ENCODE data around the gene FAAP20. TPM values are rescaled to one million over a fixed set of nuclear protein-coding genes. Genes with fewer than 3 reads are reported as not detected.

FAAP20 gene
- total and polyA plus RNA-seq, 9 of the 15 experiments (the other 6 are each of a cell fraction or from before 2014, with no cell fraction given), result 0.58 to 143 (median 9.9) TPM

GRCh38 chr1:2180297-2181245 is 14.0 kb downstream of the FAAP20 start (continued):
- TF ChIP-seq, protein P1, sequence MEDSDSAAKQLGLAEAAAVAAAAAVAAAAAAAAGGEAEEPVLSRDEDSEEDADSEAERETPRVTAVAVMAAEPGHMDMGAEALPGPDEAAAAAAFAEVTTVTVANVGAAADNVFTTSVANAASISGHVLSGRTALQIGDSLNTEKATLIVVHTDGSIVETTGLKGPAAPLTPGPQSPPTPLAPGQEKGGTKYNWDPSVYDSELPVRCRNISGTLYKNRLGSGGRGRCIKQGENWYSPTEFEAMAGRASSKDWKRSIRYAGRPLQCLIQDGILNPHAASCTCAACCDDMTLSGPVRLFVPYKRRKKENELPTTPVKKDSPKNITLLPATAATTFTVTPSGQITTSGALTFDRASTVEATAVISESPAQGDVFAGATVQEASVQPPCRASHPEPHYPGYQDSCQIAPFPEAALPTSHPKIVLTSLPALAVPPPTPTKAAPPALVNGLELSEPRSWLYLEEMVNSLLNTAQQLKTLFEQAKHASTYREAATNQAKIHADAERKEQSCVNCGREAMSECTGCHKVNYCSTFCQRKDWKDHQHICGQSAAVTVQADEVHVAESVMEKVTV (CRISPR knock-in tag; IDR thresholded peaks at IDR 0.05), result no peak
- no peak for TF ChIP-seq STAG1 (CRISPR knock-in tag; IDR thresholded peaks at IDR 0.05; ENCODE audit: borderline replicate concordance)
- peak; percentile 26 for TF ChIP-seq POU5F1 (IDR thresholded peaks at IDR 0.05; ENCODE audit: borderline replicate concordance, low read depth, low read length, partially characterized antibody)
- no peak for TF ChIP-seq FOXM1 (IDR thresholded peaks at IDR 0.05; ENCODE audit: low read depth)
- TF ChIP-seq FOXM1 (CRISPR knock-in tag; IDR thresholded peaks at IDR 0.05; ENCODE audit: low read depth), result 0 out of 2 replicates have a peak, but pooled peaks have one; percentile 78
- TF ChIP-seq MYBL2 (IDR thresholded peaks at IDR 0.05; ENCODE audit: low read depth), result no peak
- TF ChIP-seq MYBL2 (CRISPR knock-in tag; IDR thresholded peaks at IDR 0.05; ENCODE audit: borderline replicate concordance), result no peak
- TF ChIP-seq TCF7L2 (IDR thresholded peaks at IDR 0.05; ENCODE audit: low read depth, low read length), result no peak
- no peak for TF ChIP-seq HDAC8 (tag; IDR thresholded peaks at IDR 0.05)
- no peak for TF ChIP-seq MAZ (CRISPR knock-in tag; conservative IDR thresholded peaks at IDR 0.05 in 1 of 2, IDR thresholded peaks at IDR 0.05 in 1 of 2)
- TF ChIP-seq HNRNPLL (IDR thresholded peaks at IDR 0.05; ENCODE audit: low read depth, low read length, poor library complexity, severe bottlenecking), result no peak
- TF ChIP-seq PPARD (CRISPR knock-in tag; IDR thresholded peaks at IDR 0.05), result no peak
- TF ChIP-seq SMARCC2 (IDR thresholded peaks at IDR 0.05; ENCODE audit: low read depth), result peak; percentile 78; the same call in 1 of the 2 replicates
